Measurements from ENCODE around the gene NTNG2. TPM values are rescaled to one million over a fixed set of nuclear protein-coding genes. Genes with fewer than 3 reads are reported as not detected.

NTNG2 gene
- total RNA-seq, 2 experiments from 2014 or later, result 2.2 to 2.4 TPM

DNA sequence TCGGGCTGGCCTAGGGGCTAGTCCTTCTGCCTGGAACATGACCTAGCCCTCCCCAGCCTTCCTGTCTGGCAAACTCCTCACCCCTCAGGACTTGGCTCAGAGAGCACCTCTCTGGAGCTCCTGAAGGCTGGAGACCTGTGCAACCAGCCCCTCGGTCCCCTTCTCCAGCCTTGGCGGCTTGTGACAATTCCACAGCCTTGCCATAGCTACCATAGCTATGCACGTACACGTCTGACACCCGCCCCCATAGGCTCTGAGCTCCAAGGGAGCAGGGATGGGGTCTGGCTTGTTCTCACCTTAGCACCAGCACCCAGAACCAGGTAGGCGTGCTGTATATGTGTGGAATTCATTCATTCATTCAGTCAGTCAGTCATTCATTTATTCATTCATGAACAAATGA lies 49.7 kb downstream of the NTNG2 start:
- ChIA-PET CTCF (interaction anchor here (0.7 kb wide), 1 partner anchor 24 kb away, joined by 3 read pairs; no protein-coding TSS in a partner anchor), POLR2A (no interaction called here)
- Mint-ChIP-seq H3K4me1 (ENCODE audit: low read depth) (peaks cover 9% of the 10 kb centered on the region), H3K27me3 (peaks cover 1% of the 10 kb centered on the region), H3K27ac (no peak overlapping the region), H3K4me3 (no peak overlapping the region), H3K36me3 (ENCODE audit: low read depth) (no peaks in the 10 kb centered on the region), H3K9me3 (no peaks in the 10 kb centered on the region)
- DNase-seq, result no peak
- TF ChIP-seq, protein P1, sequence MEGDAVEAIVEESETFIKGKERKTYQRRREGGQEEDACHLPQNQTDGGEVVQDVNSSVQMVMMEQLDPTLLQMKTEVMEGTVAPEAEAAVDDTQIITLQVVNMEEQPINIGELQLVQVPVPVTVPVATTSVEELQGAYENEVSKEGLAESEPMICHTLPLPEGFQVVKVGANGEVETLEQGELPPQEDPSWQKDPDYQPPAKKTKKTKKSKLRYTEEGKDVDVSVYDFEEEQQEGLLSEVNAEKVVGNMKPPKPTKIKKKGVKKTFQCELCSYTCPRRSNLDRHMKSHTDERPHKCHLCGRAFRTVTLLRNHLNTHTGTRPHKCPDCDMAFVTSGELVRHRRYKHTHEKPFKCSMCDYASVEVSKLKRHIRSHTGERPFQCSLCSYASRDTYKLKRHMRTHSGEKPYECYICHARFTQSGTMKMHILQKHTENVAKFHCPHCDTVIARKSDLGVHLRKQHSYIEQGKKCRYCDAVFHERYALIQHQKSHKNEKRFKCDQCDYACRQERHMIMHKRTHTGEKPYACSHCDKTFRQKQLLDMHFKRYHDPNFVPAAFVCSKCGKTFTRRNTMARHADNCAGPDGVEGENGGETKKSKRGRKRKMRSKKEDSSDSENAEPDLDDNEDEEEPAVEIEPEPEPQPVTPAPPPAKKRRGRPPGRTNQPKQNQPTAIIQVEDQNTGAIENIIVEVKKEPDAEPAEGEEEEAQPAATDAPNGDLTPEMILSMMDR (IDR thresholded peaks at IDR 0.05), result no peak
- intact Hi-C loops (cut with micrococcal nuclease), result no loop called here
- no peak for ATAC-seq

DNA sequence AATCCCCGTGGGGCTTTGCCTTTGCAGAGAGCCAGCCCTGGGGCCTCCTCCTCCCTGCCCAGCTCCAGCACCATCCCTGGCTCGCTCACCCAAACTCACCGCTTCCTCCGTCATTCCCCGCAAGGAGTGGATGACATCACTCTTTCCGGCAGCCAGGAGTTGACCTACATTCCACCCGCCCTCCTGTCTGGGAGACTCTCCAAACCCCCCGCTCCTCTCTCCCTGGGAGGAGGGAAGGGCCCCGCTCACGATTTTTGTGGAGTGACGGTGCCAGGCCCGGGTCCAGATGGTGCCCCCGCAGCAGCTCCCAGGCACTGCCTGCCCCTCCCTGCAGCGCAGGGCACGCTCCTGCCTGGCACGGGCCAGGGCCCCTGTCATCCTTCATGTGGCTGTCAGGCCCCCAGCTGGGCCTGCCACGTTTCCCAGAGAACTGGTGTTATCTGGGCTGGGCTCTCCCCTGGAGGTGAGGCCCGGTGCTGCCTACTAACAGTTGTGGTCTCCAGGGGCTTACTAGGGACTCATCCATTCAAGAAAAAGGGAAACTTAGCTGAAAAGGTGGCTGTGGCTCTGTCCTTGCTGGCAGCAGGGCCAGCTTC lies 52.3 kb downstream of the NTNG2 start:
- H3K4me3 Mint-ChIP-seq, result no peak overlapping the region
- intact Hi-C loops (cut with micrococcal nuclease), result no loop called here
- ChIA-PET POLR2A (interaction anchor here (1.2 kb wide), 1 partner anchor 29 kb away, joined by 3 read pairs; no protein-coding TSS in a partner anchor), CTCF (no interaction called here)
- H3K36me3 Mint-ChIP-seq (ENCODE audit: low read depth), result no peaks in the 10 kb centered on the region
- TF ChIP-seq, protein P1 (IDR thresholded peaks at IDR 0.05), result no peak
- H3K27ac Mint-ChIP-seq, result no peak overlapping the region
- no peaks in the 10 kb centered on the region for H3K27me3 Mint-ChIP-seq
- DNase-seq (no peak), ATAC-seq (no peak)
- no peaks in the 10 kb centered on the region for H3K4me1 Mint-ChIP-seq (ENCODE audit: low read depth)
- no peaks in the 10 kb centered on the region for H3K9me3 Mint-ChIP-seq

DNA sequence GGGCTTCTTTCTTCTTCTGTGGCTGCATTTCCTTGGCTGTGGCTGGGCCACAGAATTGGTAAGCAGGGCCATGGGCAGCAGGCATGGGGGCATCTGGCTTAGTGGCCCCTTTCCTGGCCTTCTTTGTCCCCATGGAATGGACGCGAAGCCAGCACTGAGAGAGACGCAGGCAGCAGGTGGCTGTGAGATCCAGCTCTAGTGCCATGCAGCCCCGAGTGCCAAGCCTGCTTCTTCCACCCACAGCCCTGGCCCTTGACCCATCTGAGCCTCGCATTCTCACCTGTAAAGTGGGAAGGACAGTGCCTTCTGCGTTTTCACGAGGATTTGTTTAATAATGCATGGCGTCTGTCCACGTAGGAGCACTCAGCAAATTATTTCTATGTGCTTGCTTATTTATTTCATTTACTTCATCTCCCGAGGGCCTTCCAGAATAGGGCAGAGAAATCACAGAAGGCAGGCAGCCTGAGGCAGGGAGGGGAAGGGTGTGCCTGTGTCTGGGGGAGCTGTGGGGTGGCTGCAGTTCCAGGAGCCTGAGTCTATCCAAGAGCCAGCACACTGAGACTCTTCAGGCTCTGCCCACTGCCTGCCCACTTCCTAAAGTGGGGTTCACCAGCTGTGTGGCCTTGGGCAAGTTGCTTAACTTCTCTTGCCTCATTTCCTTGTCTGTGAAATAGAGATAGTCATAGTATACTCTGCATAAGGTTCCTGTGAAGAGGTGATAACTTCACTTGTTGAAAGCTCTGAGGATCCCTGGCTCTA lies 55.2 kb downstream of the NTNG2 start:
- no peak for DNase-seq

DNA sequence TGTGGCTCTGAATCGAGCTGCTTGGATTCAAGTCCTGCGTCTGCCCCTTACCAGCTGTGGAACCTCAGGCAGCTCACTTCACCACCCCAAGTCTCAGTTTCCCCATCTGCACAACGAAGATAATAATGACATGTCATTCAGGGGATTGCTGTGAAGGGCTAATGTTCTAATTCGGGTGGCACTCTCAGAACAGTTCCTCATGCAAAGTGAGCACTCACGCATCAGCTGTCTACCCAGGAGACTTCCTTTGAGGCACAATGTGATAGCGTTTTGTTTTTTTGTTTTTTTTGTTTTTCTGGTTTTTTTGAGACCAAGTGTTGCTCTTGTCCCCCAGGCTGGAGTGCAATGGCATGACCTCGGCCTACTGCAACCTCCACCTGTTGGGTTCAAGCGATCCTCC lies 56.4 kb downstream of the NTNG2 start:
- Mint-ChIP-seq H3K36me3 (ENCODE audit: low read depth) (no peaks in the 10 kb centered on the region), H3K4me3 (no peak overlapping the region), H3K4me1 (ENCODE audit: low read depth) (no peaks in the 10 kb centered on the region), H3K27me3 (peaks cover 2% of the 10 kb centered on the region), H3K27ac (no peak overlapping the region), H3K9me3 (no peaks in the 10 kb centered on the region)
- ATAC-seq (no peak), DNase-seq (no peak)
- TF ChIP-seq, protein P1 (IDR thresholded peaks at IDR 0.05), result no peak
- POLR2A ChIA-PET, result interaction anchor here (0.7 kb wide), 1 partner anchor 29 kb away, joined by 3 read pairs; no protein-coding TSS in a partner anchor
- CTCF ChIA-PET, result interaction anchor here (1.1 to 1.6 kb wide), 2 partner anchors 16 to 18 kb away, joined by 3 to 4 read pairs; no protein-coding TSS in a partner anchor
- intact Hi-C loops (cut with micrococcal nuclease), result no loop called here

More for the DNA sequence above, 55.2 kb downstream of the NTNG2 start:
- no peak for ATAC-seq
- ChIA-PET CTCF (interaction anchor here (1.1 to 2.3 kb wide), 2 partner anchors 17 to 19 kb away, joined by 3 to 7 read pairs; no protein-coding TSS in a partner anchor), POLR2A (interaction anchor here (0.7 kb wide), 1 partner anchor 28 kb away, joined by 3 read pairs; no protein-coding TSS in a partner anchor)
- Mint-ChIP-seq H3K4me3 (no peak overlapping the region), H3K9me3 (no peaks in the 10 kb centered on the region), H3K27me3 (peaks cover 2% of the 10 kb centered on the region), H3K4me1 (ENCODE audit: low read depth) (no peaks in the 10 kb centered on the region), H3K36me3 (ENCODE audit: low read depth) (no peaks in the 10 kb centered on the region), H3K27ac (no peak overlapping the region)
- intact Hi-C loops (cut with micrococcal nuclease), result no loop called here
- TF ChIP-seq, protein P1 (IDR thresholded peaks at IDR 0.05), result no peak

DNA sequence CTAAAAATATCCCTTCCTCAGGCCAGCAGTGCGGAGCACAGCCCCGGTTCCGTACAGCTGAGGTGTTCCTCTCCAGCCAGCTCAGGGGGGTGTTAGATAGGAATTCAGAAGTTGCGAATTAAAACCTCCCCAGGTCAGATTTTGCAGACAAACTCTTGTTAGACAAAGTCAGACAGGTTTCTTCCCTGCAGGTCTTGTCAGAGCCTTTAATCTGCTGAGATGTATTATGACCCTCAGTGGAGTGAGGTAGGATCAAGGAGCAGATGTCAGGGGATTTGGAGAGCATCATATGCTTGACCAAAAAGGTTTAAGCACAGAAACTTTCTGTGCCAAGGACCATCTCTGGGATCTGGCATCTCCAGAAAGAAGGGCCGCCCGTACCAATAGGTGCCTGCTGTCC lies 60.1 kb downstream of the NTNG2 start:
- H3K4me3 Mint-ChIP-seq, result no peak overlapping the region
- TF ChIP-seq, protein P1 (IDR thresholded peaks at IDR 0.05), result no peak
- ATAC-seq, result no peak
- intact Hi-C loops (cut with micrococcal nuclease), result no loop called here
- peaks cover 2% of the 10 kb centered on the region for H3K27me3 Mint-ChIP-seq
- no peak for DNase-seq
- H3K9me3 Mint-ChIP-seq, result no peaks in the 10 kb centered on the region
- H3K27ac Mint-ChIP-seq, result no peak overlapping the region
- ChIA-PET CTCF (interaction anchor here (1.6 kb wide), 1 partner anchor 14 kb away, joined by 6 read pairs; no protein-coding TSS in a partner anchor), POLR2A (no interaction called here)
- no peaks in the 10 kb centered on the region for H3K36me3 Mint-ChIP-seq (ENCODE audit: low read depth)
- no peaks in the 10 kb centered on the region for H3K4me1 Mint-ChIP-seq (ENCODE audit: low read depth)
